Nephron progenitor cell (in vitro differentiated cells): ENCODE results near the gene C16orf96.
A peak's percentile ranks its signal among the peaks of the same experiment; 100 is the strongest.

Experiments
- DNase-seq: peaks from one replicate; pipeline ENCODE4 v3.0.0; 2021
- H3K27ac Mint-ChIP-seq: 2 replicates; pipeline ENCODE4 v1.8.0; 2021; ENCODE audit warnings: mild to moderate bottlenecking, moderate library complexity, mixed read lengths
- H3K27me3 Mint-ChIP-seq: 2 replicates; pipeline ENCODE4 v1.8.0; 2021; ENCODE audit warnings: mild to moderate bottlenecking, low read depth, mixed read lengths; ENCODE audit not compliant: poor library complexity
- H3K36me3 Mint-ChIP-seq: 2 replicates; pipeline ENCODE4 v1.8.0; 2021; ENCODE audit warnings: low read depth, mixed read lengths
- H3K4me1 Mint-ChIP-seq: 2 replicates; pipeline ENCODE4 v1.8.0; 2021; ENCODE audit warnings: mixed read lengths
- H3K4me3 Mint-ChIP-seq: 2 replicates; pipeline ENCODE4 v1.8.0; 2021; ENCODE audit warnings: mild to moderate bottlenecking, moderate library complexity, mixed read lengths
- H3K9me3 Mint-ChIP-seq: 2 replicates; pipeline ENCODE4 v1.8.0; 2021; ENCODE audit warnings: mild to moderate bottlenecking, moderate library complexity, mixed read lengths
- TF ChIP-seq, protein P1 (sequence below): fragments of 200-600 bp; sonication (generic); IDR thresholded peaks from 2 replicates; pipeline ENCODE4 v1.5.0; 2021; ENCODE audit warnings: antibody characterized with exemption

The C16orf96 gene

DNA sequence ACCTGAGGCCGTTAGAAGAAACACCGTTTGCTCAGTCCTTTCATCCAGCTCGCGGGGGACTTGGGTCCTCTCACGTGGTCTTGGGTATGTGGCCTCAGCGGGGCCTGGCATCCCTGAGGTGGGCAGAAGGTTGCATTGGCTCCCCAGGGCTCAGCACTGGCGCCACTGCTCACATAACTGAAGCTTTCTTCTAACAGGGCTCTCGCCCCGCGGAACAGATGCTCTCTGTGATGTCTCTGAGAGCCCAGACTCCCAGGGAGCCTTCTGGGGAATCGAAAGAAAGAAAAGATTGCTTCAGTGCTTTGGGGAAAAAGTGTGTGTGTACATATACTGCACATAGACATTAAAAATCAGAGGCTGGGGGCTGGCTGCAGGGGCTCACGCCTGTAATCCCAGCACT, 78.6 kb downstream of the C16orf96 start:
- Mint-ChIP-seq H3K27me3 (no peaks in the 10 kb centered on the region), H3K36me3 (peaks cover 29% of the 10 kb centered on the region), H3K4me1 (peaks cover 9% of the 10 kb centered on the region), H3K4me3 (no peak overlapping the region), H3K9me3 (peaks cover 9% of the 10 kb centered on the region), H3K27ac (peak overlapping the region; percentile 45)
- DNase-seq: no peak
- TF ChIP-seq, protein P1, sequence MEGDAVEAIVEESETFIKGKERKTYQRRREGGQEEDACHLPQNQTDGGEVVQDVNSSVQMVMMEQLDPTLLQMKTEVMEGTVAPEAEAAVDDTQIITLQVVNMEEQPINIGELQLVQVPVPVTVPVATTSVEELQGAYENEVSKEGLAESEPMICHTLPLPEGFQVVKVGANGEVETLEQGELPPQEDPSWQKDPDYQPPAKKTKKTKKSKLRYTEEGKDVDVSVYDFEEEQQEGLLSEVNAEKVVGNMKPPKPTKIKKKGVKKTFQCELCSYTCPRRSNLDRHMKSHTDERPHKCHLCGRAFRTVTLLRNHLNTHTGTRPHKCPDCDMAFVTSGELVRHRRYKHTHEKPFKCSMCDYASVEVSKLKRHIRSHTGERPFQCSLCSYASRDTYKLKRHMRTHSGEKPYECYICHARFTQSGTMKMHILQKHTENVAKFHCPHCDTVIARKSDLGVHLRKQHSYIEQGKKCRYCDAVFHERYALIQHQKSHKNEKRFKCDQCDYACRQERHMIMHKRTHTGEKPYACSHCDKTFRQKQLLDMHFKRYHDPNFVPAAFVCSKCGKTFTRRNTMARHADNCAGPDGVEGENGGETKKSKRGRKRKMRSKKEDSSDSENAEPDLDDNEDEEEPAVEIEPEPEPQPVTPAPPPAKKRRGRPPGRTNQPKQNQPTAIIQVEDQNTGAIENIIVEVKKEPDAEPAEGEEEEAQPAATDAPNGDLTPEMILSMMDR: no peak

GRCh38 chr16:4636196-4636595, 80.1 kb downstream of the C16orf96 start:
- peaks cover 19% of the 10 kb centered on the region for H3K4me1 Mint-ChIP-seq
- H3K27ac Mint-ChIP-seq: peak overlapping the region; percentile 39
- peaks cover 5% of the 10 kb centered on the region for H3K9me3 Mint-ChIP-seq
- no peak overlapping the region for H3K4me3 Mint-ChIP-seq
- peaks cover 24% of the 10 kb centered on the region for H3K36me3 Mint-ChIP-seq
- no peaks in the 10 kb centered on the region for H3K27me3 Mint-ChIP-seq
- TF ChIP-seq, protein P1: no peak
- no peak for DNase-seq

GRCh38 chr16:4637501-4638166, 81.5 kb downstream of the C16orf96 start:
- no peaks in the 10 kb centered on the region for H3K27me3 Mint-ChIP-seq
- H3K4me3 Mint-ChIP-seq: no peak overlapping the region
- peaks cover 14% of the 10 kb centered on the region for H3K36me3 Mint-ChIP-seq
- H3K9me3 Mint-ChIP-seq: no peaks in the 10 kb centered on the region
- no peak for DNase-seq
- TF ChIP-seq, protein P1: no peak
- H3K4me1 Mint-ChIP-seq: peaks cover 19% of the 10 kb centered on the region
- no peak overlapping the region for H3K27ac Mint-ChIP-seq

DNA sequence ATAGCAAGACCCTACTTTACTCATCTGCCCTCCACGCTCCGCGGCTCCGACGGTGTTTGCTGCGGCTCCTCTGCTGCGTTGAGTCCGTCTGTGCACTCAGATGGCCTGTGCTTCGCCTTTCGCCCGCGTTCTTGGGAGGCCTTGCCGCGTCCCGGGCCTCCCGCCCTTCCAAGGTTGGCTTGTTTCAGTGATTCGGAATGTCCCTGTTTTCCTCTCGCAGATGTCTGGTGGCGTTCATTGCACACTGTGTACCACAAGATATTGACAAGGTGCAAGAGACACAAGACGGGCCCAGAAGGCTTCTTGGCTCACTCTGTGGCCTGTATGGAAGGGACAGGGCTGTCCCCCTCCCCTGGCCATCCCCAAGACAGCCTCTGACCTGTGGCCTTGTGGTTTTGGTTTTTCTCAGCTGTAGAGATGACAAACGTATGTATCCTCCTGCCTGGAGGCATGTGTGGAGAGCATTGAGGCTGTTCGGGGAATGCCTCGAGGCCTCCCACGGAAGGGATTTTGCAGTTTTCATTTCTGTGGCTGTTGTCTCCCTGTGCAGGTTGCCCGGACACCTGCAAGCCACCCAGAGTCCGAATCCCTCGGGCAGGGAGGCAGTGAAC, 83.9 kb downstream of the C16orf96 start:
- Mint-ChIP-seq H3K27me3 (no peaks in the 10 kb centered on the region), H3K9me3 (no peaks in the 10 kb centered on the region), H3K4me3 (no peak overlapping the region), H3K36me3 (peaks cover 9% of the 10 kb centered on the region), H3K27ac (peak overlapping the region; percentile 98), H3K4me1 (peaks cover 19% of the 10 kb centered on the region)
- TF ChIP-seq, protein P1: no peak
- DNase-seq: no peak

DNA sequence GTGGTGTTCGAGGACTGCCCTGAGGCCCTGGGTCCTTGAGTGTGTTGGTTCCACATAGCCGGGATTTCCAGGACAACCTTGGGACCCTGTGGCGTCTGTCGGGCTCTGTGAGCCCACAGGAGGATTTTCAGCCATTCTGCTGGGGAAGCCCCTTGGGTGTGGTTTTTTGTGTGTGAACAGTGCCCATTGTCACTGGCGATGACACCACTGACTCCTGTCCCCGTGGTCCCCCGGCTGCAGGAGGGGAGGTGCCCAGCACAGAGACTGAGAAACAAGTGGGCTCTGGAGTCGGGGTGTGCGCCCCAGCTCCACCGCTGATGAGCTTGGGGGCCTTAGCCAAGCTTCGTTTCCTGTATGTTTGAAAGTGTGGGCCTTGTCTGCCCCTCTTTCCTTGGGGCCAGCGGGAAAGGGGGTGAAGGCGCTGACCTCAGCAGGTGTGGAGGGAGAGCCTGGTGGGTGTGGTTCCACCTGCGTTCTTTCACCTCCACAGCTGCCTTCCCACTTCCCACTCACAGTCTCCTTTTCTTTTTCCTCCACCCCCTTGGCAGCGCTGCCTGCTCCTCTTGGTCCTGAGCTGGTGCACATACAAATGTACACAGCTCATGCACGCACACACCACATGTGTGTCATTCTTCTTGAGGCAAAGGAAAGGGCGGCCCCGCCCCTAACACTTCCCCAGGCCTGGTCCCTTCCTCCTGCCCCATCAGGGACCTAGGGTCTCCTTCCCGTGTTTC, 84.6 kb downstream of the C16orf96 start:
- H3K4me1 Mint-ChIP-seq: peaks cover 19% of the 10 kb centered on the region
- peaks cover 4% of the 10 kb centered on the region for H3K9me3 Mint-ChIP-seq
- no peak overlapping the region for H3K4me3 Mint-ChIP-seq
- H3K27me3 Mint-ChIP-seq: no peaks in the 10 kb centered on the region
- peak overlapping the region; percentile 82 for H3K27ac Mint-ChIP-seq
- peaks cover 16% of the 10 kb centered on the region for H3K36me3 Mint-ChIP-seq
- TF ChIP-seq, protein P1: no peak
- no peak for DNase-seq
